Measurements from ENCODE around the gene IL17RC.

Gene IL17RC

GRCh38 chr3:9940746-9941145 lies 23.8 kb downstream of the IL17RC start:
- H3K27me3 ChIP-seq (ENCODE audit: insufficient read depth, poor library complexity, severe bottlenecking), result no peaks in the 10 kb centered on the region
- DNase-seq (ENCODE audit: low read depth in 1 of 2, low spot score in 1 of 2), result no peak
- H3K4me3 ChIP-seq (replicated peaks; ENCODE audit: insufficient read depth, low read length), result no peak overlapping the region
- H3K27ac ChIP-seq (replicated peaks), result no peak overlapping the region
- TF ChIP-seq CTCF (IDR thresholded peaks at IDR 0.05; ENCODE audit: insufficient read depth, low read length), result no peak
- no peak for TF ChIP-seq SPI1 (IDR thresholded peaks at IDR 0.05; ENCODE audit: borderline replicate concordance, low read depth)
- no peak for TF ChIP-seq POLR2AphosphoS5 (IDR thresholded peaks at IDR 0.05; ENCODE audit: low read depth)
- TF ChIP-seq REST (IDR thresholded peaks at IDR 0.05; ENCODE audit: insufficient replicate concordance, low read depth), result no peak
- TF ChIP-seq GABPA (IDR thresholded peaks at IDR 0.05; ENCODE audit: low read depth), result no peak

- Histone ChIP-seq H3K4me3 (replicated peaks; ENCODE audit: insufficient read depth, low read length) (no peak overlapping the region), H3K27me3 (ENCODE audit: insufficient read depth, poor library complexity, severe bottlenecking) (no peaks in the 10 kb centered on the region), H3K27ac (replicated peaks) (no peak overlapping the region)
- DNase-seq (ENCODE audit: low read depth in 1 of 2, low spot score in 1 of 2), result no peak
- no peak for TF ChIP-seq CTCF (IDR thresholded peaks at IDR 0.05; ENCODE audit: insufficient read depth, low read length)
- no peak for TF ChIP-seq GABPA (IDR thresholded peaks at IDR 0.05; ENCODE audit: low read depth)
- TF ChIP-seq POLR2AphosphoS5 (IDR thresholded peaks at IDR 0.05; ENCODE audit: low read depth), result no peak
- TF ChIP-seq SPI1 (IDR thresholded peaks at IDR 0.05; ENCODE audit: borderline replicate concordance, low read depth), result no peak
- TF ChIP-seq REST (IDR thresholded peaks at IDR 0.05; ENCODE audit: insufficient replicate concordance, low read depth), result no peak
Measured at GRCh38 chr3:9942164-9942563, 25.3 kb downstream of the IL17RC start.

- TF ChIP-seq SPI1 (IDR thresholded peaks at IDR 0.05; ENCODE audit: borderline replicate concordance, low read depth), result no peak
- TF ChIP-seq POLR2AphosphoS5 (IDR thresholded peaks at IDR 0.05; ENCODE audit: low read depth), result no peak
- TF ChIP-seq REST (IDR thresholded peaks at IDR 0.05; ENCODE audit: insufficient replicate concordance, low read depth), result no peak
- no peak for TF ChIP-seq GABPA (IDR thresholded peaks at IDR 0.05; ENCODE audit: low read depth)
- no peak overlapping the region for H3K27ac ChIP-seq (replicated peaks)
- no peaks in the 10 kb centered on the region for H3K27me3 ChIP-seq (ENCODE audit: insufficient read depth, poor library complexity, severe bottlenecking)
- DNase-seq (ENCODE audit: low read depth in 1 of 2, low spot score in 1 of 2), result no peak
- no peak overlapping the region for H3K4me3 ChIP-seq (replicated peaks; ENCODE audit: insufficient read depth, low read length)
Measured at GRCh38 chr3:9942934-9943690, 26.2 kb downstream of the IL17RC start.

Measured in HL-60 (cell line).